NCI-H1930 (cell line): Measurements from ENCODE around the gene IFI16.
"Not testable (repeated sequence)": the region's sequence is repeated elsewhere in the genome, so short reads cannot be mapped to it uniquely, and the experiment has no call there.

ENCODE experiments used
- DNase-seq, 2 experiments: peaks; one replicate each; lab custom pipeline; 2025; lab: John Stamatoyannopoulos, UW

Gene IFI16

GRCh38 chr1:159008744-159009188 is 941 bp upstream of the IFI16 start:
- DNase-seq, result no peak

GRCh38 chr1:159009287-159009686 is 420 bp upstream of the IFI16 start:
- no peak for DNase-seq

DNA sequence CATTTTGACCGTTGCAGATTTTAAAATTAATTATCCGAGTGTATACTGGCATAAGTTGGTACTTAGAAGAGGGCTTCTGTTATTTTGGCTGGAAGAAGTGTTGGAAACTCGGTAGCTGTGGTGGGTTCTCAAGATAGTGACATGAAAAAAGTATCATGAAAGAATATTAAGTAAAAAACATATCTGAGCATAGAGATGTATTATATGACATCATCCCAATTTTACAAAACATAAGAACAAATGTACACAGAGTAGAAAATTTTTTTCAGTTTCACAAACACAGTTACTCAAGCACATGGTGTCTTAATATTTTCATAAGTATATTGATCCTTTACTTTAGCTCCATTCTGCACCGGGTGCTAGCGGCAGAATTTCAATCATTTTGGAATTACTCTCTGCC is 684 bp downstream of the IFI16 start:
- no peak for DNase-seq

- not testable (repeated sequence) for DNase-seq
These were observed 1.3 kb downstream of the IFI16 start for GRCh38 chr1:159011001-159011400.

GRCh38 chr1:159011751-159012150 is 2.0 kb downstream of the IFI16 start:
- no peak for DNase-seq

DNA sequence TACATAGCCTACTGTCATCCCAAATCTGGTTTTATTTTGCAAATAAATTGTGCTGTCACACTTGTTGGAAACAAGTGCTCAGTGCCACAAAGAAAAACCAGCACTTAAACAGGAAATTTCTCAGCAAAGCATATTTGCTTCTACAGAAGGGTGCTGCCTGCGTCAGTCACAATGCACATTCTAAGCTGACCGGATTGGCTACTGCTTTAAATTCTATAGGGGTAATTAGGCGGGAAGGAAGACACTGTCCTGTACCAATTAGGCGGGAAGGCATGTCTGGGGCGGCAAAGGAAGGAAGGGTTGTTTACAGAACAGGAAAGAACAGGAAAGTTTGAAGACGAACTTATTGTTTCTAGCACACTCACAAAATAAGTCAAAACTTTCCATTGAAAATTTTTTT is 2.8 kb downstream of the IFI16 start:
- DNase-seq, result no peak

DNA sequence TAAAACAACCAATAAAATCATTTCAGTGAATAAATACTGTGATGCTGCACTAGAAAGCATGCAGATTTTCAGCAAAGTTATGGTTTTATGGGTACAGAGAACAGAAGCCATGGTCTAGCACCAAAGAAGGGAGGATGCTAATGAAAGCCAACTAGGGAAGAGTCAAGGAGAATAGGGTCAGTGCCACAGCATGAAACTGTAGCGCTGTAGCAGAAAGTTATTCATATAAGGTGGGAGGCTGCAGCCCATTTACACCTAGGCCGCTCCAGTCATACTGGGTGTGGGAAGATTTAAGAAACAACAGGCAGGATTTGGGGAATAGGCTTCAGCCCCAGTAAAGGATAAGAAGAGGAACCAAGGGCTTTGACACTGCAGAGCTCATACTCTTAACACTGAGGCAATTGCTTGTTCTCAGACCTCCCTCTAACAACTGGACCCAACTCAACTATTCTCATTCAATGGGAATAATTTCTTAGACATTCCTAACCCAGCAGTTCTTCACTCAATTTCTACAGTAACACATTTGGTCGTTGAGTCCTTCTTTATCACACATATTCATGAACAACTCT is 4.4 kb downstream of the IFI16 start:
- no peak for DNase-seq

GRCh38 chr1:159014851-159015250 is 5.1 kb downstream of the IFI16 start:
- DNase-seq, result no peak

DNA sequence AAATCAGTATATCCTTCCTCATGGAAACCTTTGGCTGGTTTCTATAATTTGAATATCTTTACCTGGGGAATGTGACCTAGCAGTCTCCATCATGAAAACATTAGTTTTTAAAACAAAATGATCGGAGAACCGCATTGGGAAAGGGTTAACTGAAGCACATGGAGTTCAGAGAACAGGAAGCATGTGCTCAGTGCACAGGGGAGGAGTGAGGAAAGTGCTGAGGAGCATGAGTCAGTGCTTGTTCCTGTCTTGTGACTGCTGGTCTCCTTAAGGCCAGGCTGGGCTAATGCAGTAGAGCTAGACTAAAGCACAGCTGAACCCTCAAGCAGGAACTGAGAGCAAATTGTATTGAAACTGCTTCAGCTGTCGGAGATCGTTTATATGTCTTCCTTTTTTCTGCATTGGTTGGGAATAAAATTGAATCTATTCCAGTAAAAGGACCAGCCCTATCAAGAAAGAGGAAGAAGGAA is 5.8 kb downstream of the IFI16 start:
- no peak for DNase-seq

GRCh38 chr1:159023723-159024122 is 14.0 kb downstream of the IFI16 start:
- no peak for DNase-seq

DNA sequence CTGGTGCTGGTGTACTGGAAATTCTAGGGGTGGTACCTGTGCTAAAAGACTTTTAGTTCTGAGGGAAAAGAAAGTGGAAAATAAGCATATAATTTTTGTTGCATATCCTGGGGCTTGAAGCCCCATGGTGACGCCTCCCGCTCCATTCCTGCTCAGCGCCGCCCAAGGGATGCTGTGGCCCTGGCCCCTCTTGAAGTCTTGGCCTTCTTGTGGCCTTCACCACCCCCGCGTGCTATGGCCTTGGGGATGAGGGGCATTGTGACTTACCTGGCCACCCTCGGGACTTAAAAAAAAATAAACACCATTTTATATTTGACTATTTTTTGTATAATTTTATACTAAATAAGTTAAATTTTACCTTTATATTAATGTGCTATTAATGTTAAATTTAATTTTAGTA is 15.3 kb downstream of the IFI16 start:
- no peak for DNase-seq

- not testable (repeated sequence) for DNase-seq
These were observed 17.1 kb downstream of the IFI16 start for GRCh38 chr1:159026841-159027240.

- no peak for DNase-seq
These were observed 20.6 kb downstream of the IFI16 start for GRCh38 chr1:159030311-159030710.

GRCh38 chr1:159030877-159031447 is 21.3 kb downstream of the IFI16 start:
- no peak for DNase-seq

GRCh38 chr1:159040206-159040605 is 30.5 kb downstream of the IFI16 start:
- no peak for DNase-seq

GRCh38 chr1:159040893-159041724 is 31.4 kb downstream of the IFI16 start:
- DNase-seq, result no peak

- not testable (repeated sequence) for DNase-seq
These were observed 36.8 kb downstream of the IFI16 start for GRCh38 chr1:159046486-159046885.

DNA sequence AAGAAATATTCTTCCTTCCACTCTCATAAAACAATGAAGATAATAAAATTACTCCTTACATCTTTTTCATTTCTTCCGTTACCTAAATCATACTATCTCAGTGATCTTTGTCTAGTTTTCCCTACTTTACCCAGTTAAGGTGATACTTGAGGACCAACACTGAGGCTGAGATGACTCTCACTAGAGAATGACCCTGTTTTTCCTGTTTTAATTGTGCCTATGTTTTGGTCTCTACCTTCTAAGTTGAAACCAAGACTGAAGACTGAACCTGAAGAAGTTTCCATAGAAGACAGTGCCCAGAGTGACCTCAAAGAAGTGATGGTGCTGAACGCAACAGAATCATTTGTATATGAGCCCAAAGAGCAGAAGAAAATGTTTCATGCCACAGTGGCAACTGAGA is 41.7 kb downstream of the IFI16 start:
- no peak for DNase-seq

DNA sequence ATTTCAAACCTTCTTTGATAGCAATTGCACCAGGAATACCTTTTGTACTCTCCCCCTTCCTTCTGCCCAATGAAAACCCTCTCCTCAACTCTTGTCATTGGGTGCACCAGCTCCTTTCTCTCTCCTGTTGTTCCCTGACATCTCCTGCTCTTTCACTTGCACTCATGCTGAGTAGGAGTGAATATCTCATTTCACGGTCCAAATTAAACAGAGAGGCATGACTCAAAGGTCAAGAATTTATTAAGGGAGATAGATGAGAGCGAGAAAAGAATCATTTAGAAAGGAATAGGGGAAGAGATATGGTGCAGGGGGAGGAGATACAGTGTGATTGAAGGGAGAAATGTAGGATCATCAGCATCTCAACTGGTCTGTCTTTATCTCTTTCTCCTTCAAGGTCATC is 44.7 kb downstream of the IFI16 start:
- DNase-seq, result no peak

GRCh38 chr1:159055181-159055641 is 45.5 kb downstream of the IFI16 start:
- DNase-seq, result no peak

DNA sequence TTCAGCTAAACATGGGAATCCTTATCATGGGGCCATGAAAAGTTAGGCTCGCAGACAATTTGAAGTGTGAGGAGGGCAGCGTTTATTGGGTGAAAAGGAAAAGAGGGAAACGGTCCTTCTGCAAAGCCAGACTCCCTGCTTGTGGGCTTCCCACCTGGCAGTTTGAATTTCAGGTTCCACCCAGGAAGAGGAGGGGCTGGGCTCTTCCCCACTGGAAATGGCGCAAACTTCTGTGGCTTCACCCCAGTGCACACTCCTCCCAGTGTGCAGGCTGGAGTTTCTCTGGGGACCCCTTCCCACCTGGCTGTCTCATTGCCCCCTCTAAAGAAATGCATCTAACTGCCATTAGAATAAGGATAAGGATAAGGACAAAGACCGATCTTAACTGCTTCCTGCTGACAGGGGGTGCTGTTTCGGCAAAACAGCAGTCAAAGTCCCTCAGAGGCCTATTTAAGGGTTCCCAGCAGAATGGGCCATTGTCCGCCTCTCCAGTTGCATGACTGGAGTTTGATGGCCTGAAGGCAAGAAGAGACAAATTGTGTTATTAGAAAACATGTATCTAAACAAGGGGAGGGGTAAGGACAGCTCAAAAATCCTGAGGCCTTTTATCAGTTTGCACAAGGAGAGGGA is 46.5 kb downstream of the IFI16 start:
- no peak for DNase-seq

GRCh38 chr1:159058751-159059150 is 49.0 kb downstream of the IFI16 start:
- no peak for DNase-seq

DNA sequence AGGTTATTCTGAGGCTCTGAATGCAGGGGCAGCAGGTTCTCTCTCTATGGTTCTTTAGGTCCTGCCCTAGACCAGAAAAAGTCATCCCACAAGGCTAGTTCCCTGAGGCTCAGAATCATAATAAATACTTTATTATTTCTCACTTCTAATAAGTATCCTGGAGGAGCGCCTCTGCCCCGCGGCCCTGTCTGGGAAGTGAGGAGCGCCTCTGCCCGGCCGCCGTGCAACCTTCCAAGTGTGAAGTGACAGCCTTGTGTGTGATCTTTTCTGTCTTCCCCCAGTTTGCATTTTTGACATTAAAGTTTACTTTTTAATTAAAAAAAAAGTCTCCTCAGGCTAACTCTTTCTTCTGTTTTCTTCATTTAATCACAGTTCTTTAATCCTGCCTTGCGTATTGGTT is 55.4 kb downstream of the IFI16 start:
- DNase-seq, result no peak
